Measurements from ENCODE around the gene DIPK1A.

Gene DIPK1A

DNA sequence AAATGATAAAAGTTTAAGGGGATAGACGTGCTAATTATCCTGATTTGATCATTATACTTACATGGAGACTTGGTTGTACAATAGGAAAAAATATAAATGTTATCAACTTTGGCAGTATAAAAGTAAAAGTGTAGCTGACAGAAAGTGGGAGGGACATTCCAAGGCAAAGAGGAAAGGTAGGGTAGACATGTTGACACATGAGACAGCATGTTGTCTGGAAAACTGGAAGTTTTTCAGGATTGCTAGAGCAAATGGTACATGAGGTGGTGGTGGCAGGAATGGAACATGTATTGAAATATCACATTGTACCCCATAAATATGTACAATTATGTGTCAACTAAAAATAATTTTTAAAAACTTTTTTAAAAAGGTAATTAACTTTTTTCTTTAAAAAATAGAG is 13.2 kb downstream of the DIPK1A start:
- TF ChIP-seq, protein P1, sequence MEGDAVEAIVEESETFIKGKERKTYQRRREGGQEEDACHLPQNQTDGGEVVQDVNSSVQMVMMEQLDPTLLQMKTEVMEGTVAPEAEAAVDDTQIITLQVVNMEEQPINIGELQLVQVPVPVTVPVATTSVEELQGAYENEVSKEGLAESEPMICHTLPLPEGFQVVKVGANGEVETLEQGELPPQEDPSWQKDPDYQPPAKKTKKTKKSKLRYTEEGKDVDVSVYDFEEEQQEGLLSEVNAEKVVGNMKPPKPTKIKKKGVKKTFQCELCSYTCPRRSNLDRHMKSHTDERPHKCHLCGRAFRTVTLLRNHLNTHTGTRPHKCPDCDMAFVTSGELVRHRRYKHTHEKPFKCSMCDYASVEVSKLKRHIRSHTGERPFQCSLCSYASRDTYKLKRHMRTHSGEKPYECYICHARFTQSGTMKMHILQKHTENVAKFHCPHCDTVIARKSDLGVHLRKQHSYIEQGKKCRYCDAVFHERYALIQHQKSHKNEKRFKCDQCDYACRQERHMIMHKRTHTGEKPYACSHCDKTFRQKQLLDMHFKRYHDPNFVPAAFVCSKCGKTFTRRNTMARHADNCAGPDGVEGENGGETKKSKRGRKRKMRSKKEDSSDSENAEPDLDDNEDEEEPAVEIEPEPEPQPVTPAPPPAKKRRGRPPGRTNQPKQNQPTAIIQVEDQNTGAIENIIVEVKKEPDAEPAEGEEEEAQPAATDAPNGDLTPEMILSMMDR (IDR thresholded peaks at IDR 0.05; ENCODE audit: low read depth, low read length), result no peak
- H3K4me3 ChIP-seq (ENCODE audit: low read depth, low read length), result no peak overlapping the region

DNA sequence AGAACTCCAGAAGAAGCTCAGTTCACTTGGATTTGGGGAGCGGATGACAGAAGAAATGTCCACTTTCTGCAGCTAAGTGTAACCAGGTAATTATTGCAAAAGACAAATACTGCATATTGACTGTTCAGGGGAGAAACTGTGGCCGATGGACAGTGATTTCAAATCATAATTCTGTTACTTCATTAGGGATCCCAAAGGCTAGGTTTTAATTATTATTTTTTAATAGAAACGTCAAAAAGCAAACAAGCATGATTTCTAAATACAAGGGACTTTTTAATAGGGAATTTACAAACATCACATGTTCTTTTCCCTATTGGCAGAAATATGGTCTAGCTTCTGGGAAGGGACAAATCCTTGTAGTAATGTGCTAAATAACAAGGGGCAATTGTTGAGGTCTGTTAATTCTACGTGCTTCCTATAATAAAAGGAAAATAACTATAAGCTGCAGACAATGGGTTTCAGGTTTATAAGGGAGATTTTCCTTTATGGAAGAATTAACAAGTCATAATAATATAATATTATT is 15.5 kb downstream of the DIPK1A start:
- TF ChIP-seq, protein P1 (IDR thresholded peaks at IDR 0.05; ENCODE audit: low read depth, low read length), result no peak
- H3K4me3 ChIP-seq (ENCODE audit: low read depth, low read length), result no peak overlapping the region

DNA sequence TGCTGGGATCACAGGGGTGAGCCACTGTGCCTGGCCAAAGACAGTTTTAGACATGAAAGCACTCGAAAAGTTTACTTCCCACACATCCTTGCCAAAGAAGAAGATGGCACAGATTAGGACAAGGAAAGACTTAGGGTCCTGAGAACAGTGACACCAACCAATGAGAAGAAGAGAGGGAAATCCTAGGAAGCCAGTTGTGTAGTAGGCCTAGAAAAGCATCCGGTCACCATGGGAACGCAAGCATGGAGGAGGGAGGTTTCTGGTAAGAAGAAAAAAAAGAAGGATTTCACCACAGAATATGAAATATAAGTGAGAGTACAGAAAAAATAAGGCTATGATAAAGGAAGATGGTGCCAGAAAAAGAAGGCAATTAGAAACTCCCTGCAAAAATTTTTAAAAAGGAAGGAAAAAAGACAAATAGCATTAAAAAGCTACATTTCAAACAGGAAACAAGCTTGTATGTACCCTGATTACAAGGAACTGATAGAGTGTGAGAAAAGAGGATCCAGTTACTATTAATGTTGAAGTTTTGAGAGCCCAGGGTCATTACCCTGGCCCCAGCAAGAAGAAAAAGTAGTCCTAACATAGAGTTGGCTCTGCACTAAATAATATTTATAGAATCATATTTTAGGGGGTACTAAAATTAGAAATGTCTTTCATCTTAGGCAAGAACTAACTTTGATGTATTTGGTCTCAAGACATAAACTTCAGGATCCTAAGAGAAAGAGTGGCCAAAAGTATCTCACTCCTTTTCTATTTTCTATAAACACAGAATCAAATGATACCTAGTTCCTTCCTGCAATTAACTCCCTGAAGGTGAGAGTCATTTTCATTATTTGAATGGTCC is 16.1 kb downstream of the DIPK1A start:
- TF ChIP-seq, protein P1 (IDR thresholded peaks at IDR 0.05; ENCODE audit: low read depth, low read length), result no peak
- no peak overlapping the region for H3K4me3 ChIP-seq (ENCODE audit: low read depth, low read length)

DNA sequence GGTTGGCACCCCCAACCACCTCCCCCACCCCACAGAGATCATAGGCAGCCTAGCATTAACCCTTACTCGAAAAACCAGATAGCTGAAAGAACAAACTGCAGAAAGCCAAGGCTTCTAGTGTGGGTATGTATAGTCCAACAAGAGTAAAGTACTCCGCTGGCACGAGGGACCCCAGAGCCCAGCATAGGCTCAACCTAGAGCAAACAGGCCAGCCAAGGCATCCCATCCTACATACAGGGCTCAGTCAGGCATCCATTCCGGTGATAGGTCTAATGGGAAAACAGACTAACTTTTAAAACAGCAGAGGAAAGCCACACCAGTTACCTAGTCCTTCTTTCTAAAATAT is 17.8 kb downstream of the DIPK1A start:
- TF ChIP-seq, protein P1 (IDR thresholded peaks at IDR 0.05; ENCODE audit: low read depth, low read length), result no peak

DNA sequence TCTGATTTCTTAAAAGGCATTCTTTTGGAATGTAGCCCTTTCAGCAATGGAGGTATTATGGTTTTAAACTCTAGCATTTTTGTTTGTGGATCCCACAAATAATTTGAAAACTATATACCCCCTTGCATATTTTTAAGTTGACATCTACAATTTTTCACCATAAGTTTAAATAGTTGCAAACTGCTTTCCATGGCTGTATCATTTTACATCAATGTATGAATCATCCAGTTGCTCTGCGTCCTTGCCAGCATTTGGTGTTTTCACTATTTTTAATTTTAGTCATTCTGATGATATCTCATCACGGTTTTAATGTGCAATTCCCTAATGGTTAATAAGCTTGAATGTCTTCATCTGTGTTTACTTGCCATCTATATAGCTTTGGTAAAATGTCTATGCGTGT is 20.7 kb downstream of the DIPK1A start:
- H3K4me3 ChIP-seq (ENCODE audit: low read depth, low read length), result no peak overlapping the region
- TF ChIP-seq, protein P1 (IDR thresholded peaks at IDR 0.05; ENCODE audit: low read depth, low read length), result no peak

More for the DNA sequence above, 17.8 kb downstream of the DIPK1A start:
- no peak overlapping the region for H3K4me3 ChIP-seq (ENCODE audit: low read depth, low read length)

DNA sequence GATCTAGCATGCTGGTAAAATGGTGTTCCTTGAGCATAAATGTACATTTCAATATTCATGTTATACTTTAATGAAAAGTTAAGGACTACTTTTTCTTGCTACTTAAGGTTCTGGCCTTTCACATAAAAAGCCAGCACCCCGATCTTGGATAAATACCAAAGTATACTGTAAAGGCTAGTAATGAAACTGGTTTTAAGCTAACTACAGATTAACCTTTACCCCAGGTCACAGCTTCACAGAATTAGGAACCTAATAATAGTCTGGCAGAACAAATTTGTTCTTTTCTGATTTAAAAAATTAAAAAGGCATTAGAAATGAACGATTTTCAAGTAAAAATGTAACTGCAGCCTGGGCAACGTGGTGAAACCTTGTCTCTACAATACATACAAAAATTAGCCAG is 23.5 kb downstream of the DIPK1A start:
- H3K4me3 ChIP-seq (ENCODE audit: low read depth, low read length), result no peak overlapping the region
- TF ChIP-seq, protein P1 (IDR thresholded peaks at IDR 0.05; ENCODE audit: low read depth, low read length), result no peak

DNA sequence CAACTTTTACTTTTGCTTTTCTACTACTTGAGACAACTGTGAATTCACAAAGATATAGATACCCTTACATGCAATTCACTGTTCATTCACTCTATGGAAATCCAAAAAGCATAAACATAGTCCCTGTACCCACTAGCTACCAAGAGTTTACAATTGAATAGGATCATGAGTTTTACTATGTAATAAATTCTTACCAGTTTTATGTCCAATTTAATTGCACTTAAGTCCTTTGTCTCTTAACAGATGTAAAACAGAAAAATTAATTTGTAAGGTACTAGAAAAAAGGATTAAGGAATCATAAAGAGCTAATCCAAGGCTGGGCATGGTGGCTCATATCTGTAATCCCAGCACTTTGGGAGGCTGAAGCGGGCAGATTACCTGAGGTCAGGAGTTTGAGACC is 24.4 kb downstream of the DIPK1A start:
- TF ChIP-seq, protein P1 (IDR thresholded peaks at IDR 0.05; ENCODE audit: low read depth, low read length), result no peak
- H3K4me3 ChIP-seq (ENCODE audit: low read depth, low read length), result no peak overlapping the region
